Subcutaneous adipose tissue (tissue), 4 donors: ENCODE data around the gene FAM234B. TPM values are rescaled to one million over a fixed set of nuclear protein-coding genes. Genes with fewer than 3 reads are reported as not detected.

ENCODE experiments used
- total RNA-seq, 4 donors: library from RNA; depleted of rRNA; stranded (reverse); fragments of >200 nt; gene quantifications; one replicate each; pipeline ENCODE4 v1.1.0, GENCODE V29; 2016
- TF ChIP-seq, protein P1 (sequence below): fragments of 450-650 bp; IDR thresholded peaks from one replicate; pipeline ENCODE4 v1.5.1; 2016; ENCODE audit warnings: low read depth, mild to moderate bottlenecking, control low read depth, antibody characterized with exemption, moderate library complexity

Gene FAM234B
- total RNA-seq, 4 donors from 2014 or later = 5.2 to 6.4 (median 5.7) TPM

DNA sequence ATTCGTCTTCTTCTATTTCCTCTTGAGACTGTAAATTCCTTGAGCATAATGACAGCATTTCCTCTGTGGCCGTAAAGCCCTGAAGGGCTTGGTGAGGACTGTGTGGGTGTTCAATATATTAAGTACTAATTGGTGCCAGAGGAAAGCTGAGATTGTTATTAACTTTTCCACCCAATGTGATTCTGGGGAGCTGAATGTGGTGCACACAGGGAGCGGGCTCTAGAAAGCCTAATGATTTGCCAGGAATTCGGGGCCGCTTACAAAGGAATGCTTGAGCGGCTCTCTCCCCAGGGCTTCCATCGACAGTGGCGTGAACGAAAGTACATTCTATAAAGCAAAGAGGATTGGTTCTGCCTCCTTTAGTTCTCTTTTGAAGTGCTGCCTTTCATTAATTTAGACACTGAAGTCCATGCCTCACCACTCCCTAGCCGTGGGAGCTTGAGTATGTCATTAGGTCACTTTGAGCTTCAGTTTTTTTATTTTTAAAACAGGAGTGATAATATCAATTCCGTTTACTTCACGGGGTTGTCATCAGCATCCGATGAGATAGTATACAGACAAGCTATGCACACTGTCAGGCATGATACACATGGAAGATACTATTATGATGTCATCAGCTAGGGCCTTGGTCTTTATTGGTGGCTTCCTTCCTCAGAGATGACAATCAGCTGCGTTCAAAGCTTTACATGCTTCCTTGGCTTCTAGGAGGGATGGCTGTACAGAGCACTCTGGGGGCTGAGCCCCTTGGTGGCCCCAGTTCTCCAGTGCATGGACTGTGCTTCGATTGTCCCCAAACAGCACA lies 70.3 kb downstream of the FAM234B start:
- TF ChIP-seq, protein P1, sequence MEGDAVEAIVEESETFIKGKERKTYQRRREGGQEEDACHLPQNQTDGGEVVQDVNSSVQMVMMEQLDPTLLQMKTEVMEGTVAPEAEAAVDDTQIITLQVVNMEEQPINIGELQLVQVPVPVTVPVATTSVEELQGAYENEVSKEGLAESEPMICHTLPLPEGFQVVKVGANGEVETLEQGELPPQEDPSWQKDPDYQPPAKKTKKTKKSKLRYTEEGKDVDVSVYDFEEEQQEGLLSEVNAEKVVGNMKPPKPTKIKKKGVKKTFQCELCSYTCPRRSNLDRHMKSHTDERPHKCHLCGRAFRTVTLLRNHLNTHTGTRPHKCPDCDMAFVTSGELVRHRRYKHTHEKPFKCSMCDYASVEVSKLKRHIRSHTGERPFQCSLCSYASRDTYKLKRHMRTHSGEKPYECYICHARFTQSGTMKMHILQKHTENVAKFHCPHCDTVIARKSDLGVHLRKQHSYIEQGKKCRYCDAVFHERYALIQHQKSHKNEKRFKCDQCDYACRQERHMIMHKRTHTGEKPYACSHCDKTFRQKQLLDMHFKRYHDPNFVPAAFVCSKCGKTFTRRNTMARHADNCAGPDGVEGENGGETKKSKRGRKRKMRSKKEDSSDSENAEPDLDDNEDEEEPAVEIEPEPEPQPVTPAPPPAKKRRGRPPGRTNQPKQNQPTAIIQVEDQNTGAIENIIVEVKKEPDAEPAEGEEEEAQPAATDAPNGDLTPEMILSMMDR = no peak

DNA sequence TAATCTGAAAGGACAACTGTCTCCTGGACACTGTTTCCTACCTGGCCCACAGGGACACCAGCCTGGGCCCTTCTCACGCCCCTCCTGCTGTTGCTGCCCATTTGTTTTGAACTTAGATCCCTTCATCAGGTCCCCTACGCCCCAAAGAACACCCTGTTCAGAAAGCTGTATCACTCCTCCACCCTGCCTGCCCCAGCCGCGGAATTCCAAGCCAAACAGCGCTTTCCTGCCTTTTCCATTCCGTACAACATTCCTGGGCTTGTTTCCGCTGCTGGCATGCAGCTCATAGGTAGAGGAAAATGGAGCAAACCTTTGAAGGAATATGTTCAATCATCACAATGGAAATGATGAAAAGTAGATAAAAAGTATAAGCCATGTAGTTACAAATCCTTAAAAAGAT lies 72.1 kb downstream of the FAM234B start:
- TF ChIP-seq, protein P1 = no peak

DNA sequence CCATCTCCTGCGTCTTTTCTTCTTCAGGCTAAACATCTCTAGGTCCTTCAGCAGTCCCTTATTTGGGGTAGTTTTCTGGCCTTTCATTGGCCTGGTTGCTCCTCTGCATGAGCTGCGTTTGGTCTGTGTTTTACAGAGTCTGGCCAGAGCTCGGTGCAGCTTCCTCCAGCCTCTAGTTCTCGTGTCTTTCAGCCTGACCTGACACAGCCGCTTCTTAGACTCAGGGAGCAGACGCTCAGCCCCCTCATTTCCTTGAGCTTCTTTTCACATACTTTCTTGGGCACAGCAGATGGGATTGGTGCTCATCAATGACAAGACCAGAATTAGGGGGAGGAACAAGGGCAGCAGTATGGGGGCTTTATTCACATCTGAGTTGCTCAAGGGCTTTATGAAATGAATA lies 72.8 kb downstream of the FAM234B start:
- TF ChIP-seq, protein P1 = no peak

DNA sequence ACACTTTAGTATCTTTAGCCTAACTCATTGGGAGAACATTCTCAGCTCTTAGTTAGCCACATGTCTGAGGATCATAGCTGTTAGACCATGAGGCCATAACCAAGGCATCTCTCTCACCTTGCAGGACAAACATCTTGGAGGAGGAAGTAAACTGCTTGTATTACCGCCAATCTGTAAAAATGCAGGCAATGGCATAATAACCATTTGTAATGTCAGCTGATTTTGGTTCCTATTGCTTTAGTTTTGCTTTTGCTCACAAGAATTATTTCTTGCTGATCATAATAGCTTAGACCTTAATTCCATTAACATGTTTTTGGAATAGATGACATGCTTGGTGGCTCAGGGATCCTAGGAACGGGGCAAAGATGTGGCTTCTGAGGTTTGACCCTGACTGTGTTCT lies 75.6 kb downstream of the FAM234B start:
- TF ChIP-seq, protein P1 = no peak

DNA sequence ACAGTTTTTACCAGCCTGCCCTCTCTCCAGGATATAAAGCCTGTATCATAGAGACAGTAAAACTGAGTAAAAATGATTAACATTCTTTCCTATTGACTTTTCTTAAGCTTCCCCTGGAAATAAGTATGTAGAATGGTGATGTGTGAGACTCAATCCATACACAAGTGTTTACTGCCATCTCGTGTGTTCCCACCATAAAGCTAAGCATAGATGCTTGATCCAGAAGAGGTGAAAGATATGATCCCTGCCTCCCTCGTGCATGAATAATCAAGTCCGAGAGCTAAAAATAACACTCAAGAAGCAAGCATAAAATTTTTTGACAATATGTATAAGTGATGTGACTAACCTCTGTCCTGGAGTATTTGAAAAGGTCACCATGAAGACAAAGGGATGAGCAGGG lies 76.2 kb downstream of the FAM234B start:
- TF ChIP-seq, protein P1 = no peak

DNA sequence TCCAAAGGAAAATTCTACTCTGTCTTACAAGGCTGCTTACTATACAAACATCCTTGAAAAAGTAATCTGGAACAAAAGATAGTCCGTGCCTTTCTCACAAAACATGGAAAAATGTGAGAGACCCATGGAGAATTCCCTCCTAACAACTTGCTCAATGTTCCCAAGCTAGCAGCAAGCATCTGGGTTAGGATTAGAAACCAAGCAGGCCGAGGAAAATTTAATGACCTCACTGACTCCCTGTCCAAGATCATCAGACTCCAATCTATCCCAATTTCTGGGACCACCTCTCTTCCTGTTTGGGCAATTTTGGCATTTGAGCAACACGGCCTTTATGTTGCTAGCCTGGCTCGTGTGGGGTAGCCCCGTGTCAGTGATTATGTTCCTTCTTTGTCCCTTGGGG lies 77.4 kb downstream of the FAM234B start:
- TF ChIP-seq, protein P1 = no peak

DNA sequence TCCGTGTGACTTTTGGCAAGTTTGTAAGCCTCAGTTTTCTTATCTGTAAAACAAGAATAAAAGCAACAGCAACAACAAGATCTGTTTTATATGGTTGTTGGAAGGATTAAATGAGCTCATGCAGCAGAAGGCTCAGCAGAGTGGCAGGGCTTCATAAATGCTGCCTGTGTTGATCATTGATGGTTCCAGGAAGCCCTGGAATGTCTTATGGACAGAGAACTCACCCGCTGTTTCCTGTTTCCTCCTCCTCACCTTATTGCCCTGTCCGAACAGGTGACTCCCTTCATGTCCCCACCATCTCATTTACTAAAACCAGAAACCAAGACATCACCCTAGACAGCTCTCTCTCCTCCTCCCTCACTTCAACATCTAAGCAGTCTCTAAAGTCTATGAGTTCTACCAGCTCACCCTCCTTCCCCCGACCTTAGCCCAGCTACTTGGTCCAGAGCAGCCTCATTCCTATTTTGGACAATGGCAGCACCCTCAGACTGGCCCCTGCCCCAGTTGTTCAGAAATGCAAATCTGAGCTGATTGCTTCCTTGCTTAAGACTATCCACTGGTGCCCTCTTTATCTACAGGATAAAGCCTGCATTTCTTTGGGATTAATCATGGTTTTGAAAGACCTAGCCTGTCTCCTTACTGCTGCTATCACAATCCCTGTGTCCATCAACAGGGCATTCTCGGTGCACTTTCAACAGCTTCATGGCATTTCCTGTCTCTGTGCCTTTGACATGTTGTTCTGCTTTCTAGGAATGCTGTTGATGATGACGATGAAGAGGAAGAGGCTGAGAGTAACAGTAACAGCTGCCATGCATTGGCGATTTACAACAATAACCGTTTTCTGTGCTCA lies 80.7 kb downstream of the FAM234B start:
- TF ChIP-seq, protein P1 = no peak
